HepG2 (cell line): ENCODE measurements around the gene SBNO1. TPM values are rescaled to one million over a fixed set of nuclear protein-coding genes. Genes with fewer than 3 reads are reported as not detected.

ENCODE experiments used
- ATAC-seq: fragments of 200-7000 bp; cut with Tn5 transposase; 3 replicates; pipeline ENCODE4 v1.9.1; 2020; ENCODE audit warnings: mild to moderate bottlenecking, moderate library complexity
- BruUV-seq: library from RNA; stranded (reverse); fragments of 400-500 nt; replicated peaks from 2 replicates; lab custom pipeline; 2021; lab: Mats Ljungman, UMichigan
- CTCF ChIA-PET: fragments of 300-600 bp; formaldehyde crosslinking; extraction: SDS; loops from one replicate; lab custom pipeline; 2021; ENCODE audit warnings: low total read pairs, inconsistent platforms, low intra/inter-chr PET ratio; lab: Yijun Ruan, JAX
- POLR2A ChIA-PET: fragments of 350-600 bp; sonication (Branson Sonifier 250); formaldehyde crosslinking; loops from one replicate; lab custom pipeline; 2020; ENCODE audit warnings: antibody characterized with exemption, inconsistent platforms; lab: Yijun Ruan, JAX
- DNase-seq: peaks from one replicate; pipeline ENCODE4 v3.0.0-alpha.2; 2015; ENCODE audit warnings: low spot score
- FAIRE-seq: peaks from 3 replicates; lab custom pipeline; 2011; peaks lifted over from hg19 to GRCh38; lab: Jason Lieb, UNC
- H2AFZ ChIP-seq: one replicate; pipeline ENCODE4 v1.6.1; 2011; ENCODE audit warnings: low read length, inconsistent platforms
- H3K27ac ChIP-seq: fragments of 300-600 bp; 3 replicates; pipeline ENCODE4 v1.8.0; 2011; ENCODE audit warnings: mixed run types, mild to moderate bottlenecking, mixed read lengths, low read length, inconsistent platforms; ENCODE audit not compliant: insufficient read depth; ENCODE audit errors: extremely low read length
- H3K27me3 ChIP-seq, 2 experiments: fragments of 200-600 bp in 1 of 2; 2 replicates in 1 of 2; 3 replicates in 1 of 2; pipeline versions ENCODE4 v1.6.0 to v1.8.0; 2011; ENCODE audit warnings: low read length in 2 of 2, mild to moderate bottlenecking in 2 of 2, moderate library complexity in 2 of 2, inconsistent platforms in 1 of 2; ENCODE audit not compliant: insufficient read depth in 2 of 2, control insufficient read depth in 1 of 2
- H3K36me3 ChIP-seq, 2 experiments: fragments of 200-600 bp in 1 of 2; replicated peaks in 1 of 2; 2 replicates in 1 of 2; 3 replicates in 1 of 2; pipeline versions ENCODE4 v1.5.1 to v1.8.0; 2011; ENCODE audit warnings: low read length in 2 of 2, inconsistent platforms in 1 of 2; ENCODE audit not compliant: insufficient read depth in 2 of 2, control insufficient read depth in 1 of 2
- H3K4me1 ChIP-seq: 2 replicates; pipeline ENCODE4 v1.5.1; 2012; ENCODE audit warnings: low read length, inconsistent platforms; ENCODE audit not compliant: insufficient read depth
- H3K4me2 ChIP-seq: 2 replicates; pipeline ENCODE4 v1.6.0; 2011; ENCODE audit warnings: low read depth, low read length, inconsistent platforms
- H3K4me3 ChIP-seq, 3 experiments: fragments of 200-600 bp in 1 of 3; sonication (generic), shearing (Covaris generic) in 1 of 3; replicated peaks in 1 of 3; 2 replicates each; pipeline ENCODE4 v1.5.1; 2011 to 2016; ENCODE audit warnings: low read length in 3 of 3, inconsistent platforms in 2 of 3, low read depth in 2 of 3, mild to moderate bottlenecking in 2 of 3, control low read depth in 1 of 3, mixed read lengths in 1 of 3; ENCODE audit not compliant: insufficient read depth in 1 of 3
- H3K79me2 ChIP-seq: one replicate; pipeline ENCODE4 v1.6.1; 2011; ENCODE audit warnings: low read length, inconsistent platforms; ENCODE audit not compliant: insufficient read depth
- H3K9ac ChIP-seq: 2 replicates; pipeline ENCODE4 v1.6.0; 2011; ENCODE audit warnings: mild to moderate bottlenecking, low read depth, low read length, inconsistent platforms; ENCODE audit not compliant: insufficient read depth
- H3K9me3 ChIP-seq: 2 replicates; pipeline ENCODE4 v1.5.1; 2012; ENCODE audit warnings: mild to moderate bottlenecking, low read length
- H4K20me1 ChIP-seq: 2 replicates; pipeline ENCODE4 v1.6.0; 2011; ENCODE audit warnings: inconsistent platforms, mild to moderate bottlenecking, low read length, moderate library complexity; ENCODE audit not compliant: insufficient read depth
- GATAD2A ChIP-seq: IDR thresholded peaks from 2 replicates; pipeline ENCODE4 v1.6.1; 2016
- HNF4G ChIP-seq, 2 experiments: sonication (generic) in 1 of 2; formaldehyde crosslinking in 1 of 2; IDR thresholded peaks; 2 replicates each; pipeline versions ENCODE4 v1.4.0 to v1.6.1; 2011 to 2020; ENCODE audit warnings: borderline replicate concordance in 2 of 2, low read depth in 2 of 2, mild to moderate bottlenecking in 2 of 2, low read length in 1 of 2, missing genetic modification reagents in 1 of 2, moderate library complexity in 1 of 2
- KDM5A ChIP-seq: fragments of 200-600 bp; sonication (generic); IDR thresholded peaks from 2 replicates; pipeline ENCODE4 v1.7.0; 2018; ENCODE audit warnings: antibody characterized with exemption, mild to moderate bottlenecking, low read length, borderline replicate concordance
- MBNL3 ChIP-seq: fragments of 250-450 bp; sonication (Bioruptor Pico); conservative IDR thresholded peaks from 2 replicates; pipeline ENCODE4 v1.8.0; 2022; ENCODE audit warnings: mild to moderate bottlenecking, inconsistent platforms
- PAWR ChIP-seq: sonication (generic); formaldehyde crosslinking; IDR thresholded peaks from 2 replicates; pipeline ENCODE4 v1.4.0; 2020; ENCODE audit warnings: missing genetic modification reagents, mild to moderate bottlenecking, borderline replicate concordance
- POLR2AphosphoS5 ChIP-seq: IDR thresholded peaks from 2 replicates; pipeline ENCODE4 v1.6.1; 2012; ENCODE audit warnings: low read depth, low read length
- STAT6 ChIP-seq: sonication (generic); formaldehyde crosslinking; IDR thresholded peaks from 2 replicates; pipeline ENCODE4 v1.4.0; 2020; ENCODE audit warnings: missing genetic modification reagents, mild to moderate bottlenecking, borderline replicate concordance
- TBL1XR1 ChIP-seq: fragments of 150-350 bp; IDR thresholded peaks from 2 replicates; pipeline ENCODE4 v1.6.1; 2014; ENCODE audit warnings: borderline replicate concordance, low read length; ENCODE audit not compliant: partially characterized antibody
- ZNF234 ChIP-seq: sonication (generic); formaldehyde crosslinking; conservative IDR thresholded peaks from 2 replicates; pipeline ENCODE4 v1.5.1; 2020; ENCODE audit warnings: mild to moderate bottlenecking, missing genetic modification reagents
- ZNF513 ChIP-seq: sonication (generic); formaldehyde crosslinking; conservative IDR thresholded peaks from 2 replicates; pipeline ENCODE4 v1.5.0; 2020; ENCODE audit warnings: missing genetic modification reagents
- ZNF609 ChIP-seq: sonication (generic); formaldehyde crosslinking; IDR thresholded peaks from 2 replicates; pipeline ENCODE4 v1.4.0; 2020; ENCODE audit warnings: mild to moderate bottlenecking, missing genetic modification reagents, borderline replicate concordance
- ZSCAN30 ChIP-seq: sonication (generic); formaldehyde crosslinking; IDR thresholded peaks from 2 replicates; pipeline ENCODE4 v1.5.0; 2020; ENCODE audit warnings: mild to moderate bottlenecking, missing genetic modification reagents
- WGBS: methylation state at CpG from one replicate; pipeline ENCODE4 v1.1.6; 2017; ENCODE audit warnings: low lambda C conversion rate; 5-methylcytosine and 5-hydroxymethylcytosine counted together
- in situ Hi-C: cut with HindIII; loops from 2 replicates; pipeline ENCODE4 v1.10.0; 2017; ENCODE audit warnings: low pct_unique_long_range_greater_than_20kb; ENCODE audit not compliant: extremely low pct_ligation_motif_present
- intact Hi-C: fragments of 100-400 bp; cut with micrococcal nuclease; formaldehyde crosslinking; loops from one replicate; pipeline ENCODE4 v1.10.0; 2022; ENCODE audit not compliant: unreplicated experiment
- polyA plus RNA-seq, 8 experiments: library from polyadenylated mRNA; depleted of rRNA in 3 of 8; stranded (reverse) in 7 of 8; unstranded in 1 of 8; fragments of >200 nt; fragmentation: Illumina TruSeq in 4 of 8; extraction: Trizol in 4 of 8; gene quantifications; 2 replicates each; pipeline versions ENCODE4 v1.2.1 to v1.2.3, GENCODE V29; 2011 to 2016; ENCODE audit warnings: low read depth in 4 of 8, missing spikeins in 1 of 8, mixed read lengths in 1 of 8; ENCODE audit not compliant: insufficient read depth in 1 of 8
- total RNA-seq, 5 experiments: library from RNA; depleted of rRNA; stranded (reverse); fragments of >200 nt; fragmentation: Illumina TruSeq; extraction: Trizol; gene quantifications; 2 replicates each; pipeline ENCODE4 v1.2.3, GENCODE V29; 2016; ENCODE audit warnings: low read depth in 1 of 5
- TF ChIP-seq, protein P1 (sequence below): sonication (generic); IDR thresholded peaks from 2 replicates; pipeline ENCODE4 v1.6.1; 2016; ENCODE audit warnings: low read depth, borderline replicate concordance

Gene SBNO1
- total and polyA plus RNA-seq, 2 of the 13 experiments (the other 11 are each of a cell fraction or from before 2014, with no cell fraction given): 10.9 to 40.2 TPM

GRCh38 chr12:123397400-123397799 is 32.8 kb upstream of the SBNO1 start (continued):
- TF ChIP-seq KDM5A (no peak), ZNF609 (CRISPR knock-in tag) (no peak), ZNF234 (CRISPR knock-in tag) (no peak)
- TF ChIP-seq, protein P1, sequence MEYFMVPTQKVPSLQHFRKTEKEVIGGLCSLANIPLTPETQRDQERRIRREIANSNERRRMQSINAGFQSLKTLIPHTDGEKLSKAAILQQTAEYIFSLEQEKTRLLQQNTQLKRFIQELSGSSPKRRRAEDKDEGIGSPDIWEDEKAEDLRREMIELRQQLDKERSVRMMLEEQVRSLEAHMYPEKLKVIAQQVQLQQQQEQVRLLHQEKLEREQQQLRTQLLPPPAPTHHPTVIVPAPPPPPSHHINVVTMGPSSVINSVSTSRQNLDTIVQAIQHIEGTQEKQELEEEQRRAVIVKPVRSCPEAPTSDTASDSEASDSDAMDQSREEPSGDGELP: no peak

GRCh38 chr12:123396954-123397353 is 32.3 kb upstream of the SBNO1 start:
- intact Hi-C loops: no loop called here
- no peak for DNase-seq
- no peak overlapping the region for H3K9ac ChIP-seq
- in situ Hi-C loops: no loop called here
- H3K36me3 ChIP-seq: peaks cover 22 to 59% of the 10 kb centered on the region in 2 experiments
- no peaks in the 10 kb centered on the region for H3K9me3 ChIP-seq
- no peak overlapping the region for H3K4me3 ChIP-seq
- no peak overlapping the region for H3K4me2 ChIP-seq
- H2AFZ ChIP-seq: no peak overlapping the region
- H3K27ac ChIP-seq: no peak overlapping the region
- H3K27me3 ChIP-seq: no peaks in the 10 kb centered on the region
- ChIA-PET CTCF (no interaction called here), POLR2A (no interaction called here)
- WGBS: 95% methylated on average over 8 of the region's 9 CpGs
- no peaks in the 10 kb centered on the region for H3K4me1 ChIP-seq
- BruUV-seq: no TSS peak
- no peaks in the 10 kb centered on the region for H4K20me1 ChIP-seq
- no peak for FAIRE-seq
- H3K79me2 ChIP-seq: peaks cover 23% of the 10 kb centered on the region
- ATAC-seq: no peak; the same call in 2 of the 3 replicates
- no peak for TF ChIP-seq ZSCAN30
- TF ChIP-seq STAT6: no peak
- TF ChIP-seq ZNF513 (CRISPR knock-in tag): no peak
- TF ChIP-seq GATAD2A: no peak
- no peak for TF ChIP-seq MBNL3 (CRISPR knock-in tag)
- no peak for TF ChIP-seq PAWR
- no peak for TF ChIP-seq HNF4G (IDR thresholded peaks at IDR 0.05; ENCODE audit: borderline replicate concordance, low read depth, low read length)
- TF ChIP-seq HNF4G (CRISPR knock-in tag; IDR thresholded peaks at IDR 0.05; ENCODE audit: borderline replicate concordance, low read depth): no peak
- TF ChIP-seq POLR2AphosphoS5: no peak
- TF ChIP-seq TBL1XR1: no peak
